Upper lobe of right lung (tissue), 1 donor: ENCODE data around the gene ATP7A. TPM values are rescaled to one million over a fixed set of nuclear protein-coding genes. Genes with fewer than 3 reads are reported as not detected.

Experiments
- ATAC-seq: fragments of 200-7000 bp; cut with Tn5 transposase; one replicate; pipeline ENCODE4 v1.9.1; 2020; ENCODE audit warnings: mild to moderate bottlenecking, moderate library complexity
- DNase-seq: peaks from one replicate; pipeline ENCODE4 v3.0.0-alpha.2; 2020
- H3K27ac ChIP-seq: fragments of 200-600 bp; one replicate; pipeline ENCODE4 v1.8.0; 2022
- H3K27me3 ChIP-seq: fragments of 200-600 bp; one replicate; pipeline ENCODE4 v1.8.0; 2022; ENCODE audit warnings: mild to moderate bottlenecking
- H3K36me3 ChIP-seq: fragments of 200-600 bp; one replicate; pipeline ENCODE4 v1.8.0; 2022
- H3K4me1 ChIP-seq: fragments of 200-600 bp; one replicate; pipeline ENCODE4 v1.8.0; 2022
- H3K4me3 ChIP-seq: fragments of 200-600 bp; one replicate; pipeline ENCODE4 v1.8.0; 2022; ENCODE audit warnings: mild to moderate bottlenecking
- H3K9me3 ChIP-seq: fragments of 200-600 bp; one replicate; pipeline ENCODE4 v1.8.0; 2022
- CTCF ChIP-seq: fragments of 200-600 bp; IDR thresholded peaks from one replicate; pipeline ENCODE4 v1.8.0; 2022; ENCODE audit warnings: antibody characterized with exemption
- intact Hi-C: fragments of 100-400 bp; cut with DNase I; formaldehyde crosslinking; loops from one replicate; pipeline ENCODE4 v1.11.0; 2022
- total RNA-seq: library from RNA; stranded (reverse); fragmentation: NEBNext Ultra II Directional; extraction: Animal tissue kit (Norgen Biotek cat#: 25700); gene quantifications from one replicate; pipeline ENCODE4 v1.2.1, GENCODE V29; 2021
- donor health status: DM: no; HTN: yes; CAD: no; lungs with severe emphysema.

ATP7A gene
- total RNA-seq, 1 donor from 2014 or later: 16.4 TPM

- Histone ChIP-seq H3K27ac (no peak overlapping the region), H3K27me3 (no peaks in the 10 kb centered on the region), H3K9me3 (no peaks in the 10 kb centered on the region), H3K4me3 (no peak overlapping the region), H3K36me3 (no peaks in the 10 kb centered on the region), H3K4me1 (peaks cover 4% of the 10 kb centered on the region)
- intact Hi-C loops: no loop called here
- DNase-seq: no peak
- TF ChIP-seq CTCF: no peak
- ATAC-seq: no peak
Measured at GRCh38 chrX:77922787-77923186, 12.3 kb downstream of the ATP7A start.

GRCh38 chrX:77924320-77924859 lies 13.9 kb downstream of the ATP7A start:
- Histone ChIP-seq H3K4me1 (no peaks in the 10 kb centered on the region), H3K27ac (no peak overlapping the region), H3K36me3 (no peaks in the 10 kb centered on the region), H3K9me3 (no peaks in the 10 kb centered on the region), H3K4me3 (no peak overlapping the region), H3K27me3 (no peaks in the 10 kb centered on the region)
- no peak for ATAC-seq
- no peak for DNase-seq
- no peak for TF ChIP-seq CTCF
- intact Hi-C loops: no loop called here

- Histone ChIP-seq H3K27me3 (no peaks in the 10 kb centered on the region), H3K4me3 (no peak overlapping the region), H3K4me1 (no peaks in the 10 kb centered on the region), H3K9me3 (no peaks in the 10 kb centered on the region), H3K36me3 (no peaks in the 10 kb centered on the region), H3K27ac (no peak overlapping the region)
- ATAC-seq (no peak), DNase-seq (no peak)
- intact Hi-C loops: no loop called here
- no peak for TF ChIP-seq CTCF
Measured at GRCh38 chrX:77925764-77926163, 15.3 kb downstream of the ATP7A start.

GRCh38 chrX:77930581-77930980 lies 20.1 kb downstream of the ATP7A start:
- TF ChIP-seq CTCF: no peak
- Histone ChIP-seq H3K9me3 (no peaks in the 10 kb centered on the region), H3K27me3 (no peaks in the 10 kb centered on the region), H3K4me3 (no peak overlapping the region), H3K27ac (no peak overlapping the region), H3K36me3 (no peaks in the 10 kb centered on the region), H3K4me1 (no peaks in the 10 kb centered on the region)
- DNase-seq (no peak), ATAC-seq (no peak)
- intact Hi-C loops: no loop called here

- no peaks in the 10 kb centered on the region for H3K4me1 ChIP-seq
- intact Hi-C loops: no loop called here
- DNase-seq (no peak), ATAC-seq (no peak)
- no peaks in the 10 kb centered on the region for H3K9me3 ChIP-seq
- H3K36me3 ChIP-seq: no peaks in the 10 kb centered on the region
- no peak overlapping the region for H3K27ac ChIP-seq
- H3K27me3 ChIP-seq: no peaks in the 10 kb centered on the region
- H3K4me3 ChIP-seq: no peak overlapping the region
- no peak for TF ChIP-seq CTCF
Measured at GRCh38 chrX:77935886-77936285, 25.4 kb downstream of the ATP7A start.

GRCh38 chrX:77936299-77936698 lies 25.8 kb downstream of the ATP7A start:
- Histone ChIP-seq H3K4me3 (no peak overlapping the region), H3K4me1 (no peaks in the 10 kb centered on the region), H3K36me3 (no peaks in the 10 kb centered on the region), H3K27ac (no peak overlapping the region), H3K9me3 (no peaks in the 10 kb centered on the region), H3K27me3 (no peaks in the 10 kb centered on the region)
- TF ChIP-seq CTCF: no peak
- intact Hi-C loops: no loop called here
- ATAC-seq (no peak), DNase-seq (no peak)
